Endothelial cell of umbilical vein (primary cell): ENCODE measurements around the gene MUC20. TPM values are rescaled to one million over a fixed set of nuclear protein-coding genes. Genes with fewer than 3 reads are reported as not detected.

Experiments used
- BruUV-seq: library from RNA; stranded (reverse); fragments of 400-500 nt; replicated peaks from 2 replicates; lab custom pipeline; 2021; lab: Mats Ljungman, UMichigan
- CTCF ChIA-PET: fragments of 300-600, 350-600 bp; sonication (Branson Sonifier 250); formaldehyde crosslinking; loops from one replicate; lab custom pipeline; 2021; ENCODE audit warnings: antibody characterized with exemption, inconsistent platforms; lab: Charles Lee
- POLR2A ChIA-PET: fragments of 300-600, 350-600 bp; sonication (Branson Sonifier 250); formaldehyde crosslinking; loops from one replicate; lab custom pipeline; 2021; ENCODE audit warnings: antibody characterized with exemption, inconsistent platforms; lab: Charles Lee
- DNase-seq: peaks from one replicate; pipeline ENCODE4 v3.0.0-alpha.2; 2011; ENCODE audit warnings: low read depth, low spot score
- FAIRE-seq: peaks from 2 replicates; lab custom pipeline; 2011; peaks lifted over from hg19 to GRCh38; lab: Jason Lieb, UNC
- H2AFZ ChIP-seq: 2 replicates; pipeline ENCODE4 v1.6.0; 2012; ENCODE audit warnings: low read depth, low read length, control low read depth, inconsistent platforms
- H3K27ac ChIP-seq: 2 replicates; pipeline ENCODE4 v1.5.1; 2011; ENCODE audit warnings: low read depth, mild to moderate bottlenecking, control low read depth, low read length, moderate library complexity; ENCODE audit not compliant: insufficient read depth
- H3K27me3 ChIP-seq, 2 experiments: 2 replicates each; pipeline versions ENCODE4 v1.6.0 to v1.6.1; 2011; ENCODE audit warnings: low read length in 2 of 2, mixed read lengths in 1 of 2; ENCODE audit not compliant: control insufficient read depth in 2 of 2, insufficient read depth in 2 of 2
- H3K36me3 ChIP-seq, 2 experiments: 2 replicates in 1 of 2; 3 replicates in 1 of 2; pipeline ENCODE4 v1.5.1; 2011; ENCODE audit warnings: low read length in 2 of 2, mild to moderate bottlenecking in 1 of 2, moderate library complexity in 1 of 2; ENCODE audit not compliant: control insufficient read depth in 2 of 2, insufficient read depth in 2 of 2; ENCODE audit errors: extremely low read depth in 1 of 2
- H3K4me1 ChIP-seq: 3 replicates; pipeline ENCODE4 v1.5.1; 2011; ENCODE audit warnings: mild to moderate bottlenecking, low read length; ENCODE audit not compliant: control insufficient read depth, insufficient read depth; ENCODE audit errors: extremely low read depth
- H3K4me2 ChIP-seq: 2 replicates; pipeline ENCODE4 v1.6.1; 2011; ENCODE audit warnings: low read length, control low read depth, mixed read lengths; ENCODE audit not compliant: insufficient read depth
- H3K4me3 ChIP-seq, 3 experiments: fragments of 200-600 bp in 1 of 3; sonication (generic), shearing (Covaris generic) in 1 of 3; replicated peaks in 1 of 3; 2 replicates each; pipeline ENCODE4 v1.5.1; 2011 to 2016; ENCODE audit warnings: control low read depth in 3 of 3, low read length in 3 of 3, mild to moderate bottlenecking in 2 of 3, inconsistent platforms in 1 of 3, low read depth in 1 of 3, moderate library complexity in 1 of 3; ENCODE audit not compliant: insufficient read depth in 1 of 3
- H3K79me2 ChIP-seq: 2 replicates; pipeline ENCODE4 v1.6.0; 2012; ENCODE audit warnings: low read length, inconsistent platforms; ENCODE audit not compliant: control insufficient read depth, insufficient read depth
- H3K9ac ChIP-seq: replicated peaks from 2 replicates; pipeline ENCODE3; 2011; ENCODE audit warnings: low read length, control low read depth; ENCODE audit not compliant: insufficient read depth; ENCODE audit errors: extremely low read depth
- H3K9me1 ChIP-seq: replicated peaks from 3 replicates; pipeline ENCODE4 v1.6.0; 2011; ENCODE audit warnings: mild to moderate bottlenecking, low read length; ENCODE audit not compliant: control insufficient read depth, insufficient read depth; ENCODE audit errors: extremely low read depth
- H3K9me3 ChIP-seq: replicated peaks from 2 replicates; pipeline ENCODE4 v1.5.1; 2012; ENCODE audit warnings: low read length, inconsistent platforms; ENCODE audit not compliant: control insufficient read depth, insufficient read depth
- H4K20me1 ChIP-seq: replicated peaks from 2 replicates; pipeline ENCODE3; 2011; ENCODE audit warnings: mild to moderate bottlenecking, low read length; ENCODE audit not compliant: control insufficient read depth, insufficient read depth; ENCODE audit errors: extremely low read depth
- EZH2 ChIP-seq: IDR thresholded peaks from 2 replicates; pipeline ENCODE4 v1.6.1; 2012; ENCODE audit warnings: borderline replicate concordance, low read depth, mild to moderate bottlenecking, moderate library complexity, low read length, inconsistent platforms; ENCODE audit not compliant: severe bottlenecking
- FOS ChIP-seq: IDR thresholded peaks from 2 replicates; pipeline ENCODE4 v1.6.1; 2011; ENCODE audit warnings: mild to moderate bottlenecking, low read length, moderate library complexity, borderline replicate concordance; ENCODE audit not compliant: insufficient read depth
- GATA2 ChIP-seq: IDR thresholded peaks from 2 replicates; pipeline ENCODE4 v1.7.0; 2011; ENCODE audit warnings: low read depth, mild to moderate bottlenecking, moderate library complexity, mixed read lengths, low read length; ENCODE audit not compliant: insufficient read length, insufficient read depth
- JUN ChIP-seq: IDR thresholded peaks from 2 replicates; pipeline ENCODE4 v1.6.1; 2011; ENCODE audit warnings: borderline replicate concordance, low read depth; ENCODE audit not compliant: insufficient read length, insufficient read depth
- MAX ChIP-seq: IDR thresholded peaks from 2 replicates; pipeline ENCODE4 v1.6.1; 2011; ENCODE audit not compliant: insufficient read depth, insufficient read length
- MYC ChIP-seq: IDR thresholded peaks from one replicate; pipeline ENCODE4 v1.6.1; 2011; ENCODE audit warnings: mild to moderate bottlenecking, low read depth, low read length
- POLR2A ChIP-seq: IDR thresholded peaks from 2 replicates; pipeline ENCODE4 v1.6.1; 2012; ENCODE audit warnings: low read depth, mild to moderate bottlenecking, control low read depth, low read length
- POLR2AphosphoS5 ChIP-seq: IDR thresholded peaks from 2 replicates; pipeline ENCODE4 v1.6.1; 2012; ENCODE audit warnings: low read depth, mild to moderate bottlenecking, control low read depth, low read length, moderate library complexity; ENCODE audit not compliant: insufficient read depth
- dilution Hi-C: fragments of 300-500 bp; cut with MboI; formaldehyde crosslinking; loops from one replicate; pipeline ENCODE4 v1.15.0; 2019; ENCODE audit warnings: low sequenced_read_pairs; ENCODE audit not compliant: extremely low pct_ligation_motif_present
- intact Hi-C: fragments of 100-400 bp; cut with micrococcal nuclease; formaldehyde crosslinking; loops from one replicate; pipeline ENCODE4 v1.10.0; 2022
- polyA plus RNA-seq, 4 experiments: library from polyadenylated mRNA; depleted of rRNA in 3 of 4; stranded (reverse) in 3 of 4; unstranded in 1 of 4; fragments of >200 nt; gene quantifications; 2 replicates each; pipeline versions ENCODE4 v1.2.1 to v1.2.3, GENCODE V29; 2011 to 2012; ENCODE audit warnings: missing spikeins in 1 of 4
- total RNA-seq: library from RNA; stranded (reverse); gene quantifications from 2 replicates; pipeline ENCODE4 v1.2.3, GENCODE V29; 2021
- TF ChIP-seq, protein P1 (sequence below), 2 donors: IDR thresholded peaks; 1 replicate in 1 of 2; 2 replicates in 1 of 2; pipeline ENCODE4 v1.5.1; 2011; ENCODE audit warnings: low read length in 2 of 2, mild to moderate bottlenecking in 2 of 2, moderate library complexity in 2 of 2, control low read depth in 1 of 2, inconsistent platforms in 1 of 2, low read depth in 1 of 2; ENCODE audit not compliant: insufficient read depth in 1 of 2; ENCODE audit errors: extremely low read depth in 1 of 2

The MUC20 gene
- total and polyA plus RNA-seq, 2 donors (not counting 3 experiments of a cell fraction or from before 2014, with no cell fraction given) = 0.62 TPM; not detected in 1

GRCh38 chr3:195704433-195704999, 16.3 kb upstream of the MUC20 start:
- Histone ChIP-seq H3K4me2 (no peak overlapping the region), H3K27me3 (peaks cover 0 to 4% of the 10 kb centered on the region in 2 experiments), H3K9ac (no peak overlapping the region), H3K4me1 (no peaks in the 10 kb centered on the region), H3K9me3 (no peaks in the 10 kb centered on the region), H3K36me3 (no peaks in the 10 kb centered on the region), H3K4me3 (no peak overlapping the region), H3K79me2 (no peaks in the 10 kb centered on the region), H3K9me1 (no peaks in the 10 kb centered on the region), H3K27ac (no peak overlapping the region), H2AFZ (no peak overlapping the region), H4K20me1 (no peaks in the 10 kb centered on the region)
- no peak for TF ChIP-seq MYC
- no peak for TF ChIP-seq JUN
- no peak for TF ChIP-seq POLR2AphosphoS5
- no peak for TF ChIP-seq EZH2
- TF ChIP-seq MAX = no peak
- TF ChIP-seq, protein P1, sequence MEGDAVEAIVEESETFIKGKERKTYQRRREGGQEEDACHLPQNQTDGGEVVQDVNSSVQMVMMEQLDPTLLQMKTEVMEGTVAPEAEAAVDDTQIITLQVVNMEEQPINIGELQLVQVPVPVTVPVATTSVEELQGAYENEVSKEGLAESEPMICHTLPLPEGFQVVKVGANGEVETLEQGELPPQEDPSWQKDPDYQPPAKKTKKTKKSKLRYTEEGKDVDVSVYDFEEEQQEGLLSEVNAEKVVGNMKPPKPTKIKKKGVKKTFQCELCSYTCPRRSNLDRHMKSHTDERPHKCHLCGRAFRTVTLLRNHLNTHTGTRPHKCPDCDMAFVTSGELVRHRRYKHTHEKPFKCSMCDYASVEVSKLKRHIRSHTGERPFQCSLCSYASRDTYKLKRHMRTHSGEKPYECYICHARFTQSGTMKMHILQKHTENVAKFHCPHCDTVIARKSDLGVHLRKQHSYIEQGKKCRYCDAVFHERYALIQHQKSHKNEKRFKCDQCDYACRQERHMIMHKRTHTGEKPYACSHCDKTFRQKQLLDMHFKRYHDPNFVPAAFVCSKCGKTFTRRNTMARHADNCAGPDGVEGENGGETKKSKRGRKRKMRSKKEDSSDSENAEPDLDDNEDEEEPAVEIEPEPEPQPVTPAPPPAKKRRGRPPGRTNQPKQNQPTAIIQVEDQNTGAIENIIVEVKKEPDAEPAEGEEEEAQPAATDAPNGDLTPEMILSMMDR (IDR thresholded peaks at IDR 0.05; ENCODE audit: extremely low read depth in 1 of 2, insufficient read depth in 1 of 2, low read depth in 1 of 2, low read length in 2 of 2) = no peak
- no peak for TF ChIP-seq GATA2
- no peak for TF ChIP-seq FOS
- no peak for TF ChIP-seq POLR2A
- BruUV-seq = no TSS peak
- POLR2A ChIA-PET = no interaction called here
- DNase-seq (no peak), FAIRE-seq (no peak)
- intact Hi-C loops = no loop called here
- dilution Hi-C loops = no loop called here
- CTCF ChIA-PET = interaction anchor here (1.3 to 1.4 kb wide), 2 partner anchors 12 to 145 kb away, joined by 4 to 6 read pairs; no protein-coding TSS in a partner anchor
